ENCODE data around the gene ASB15.

The ASB15 gene

DNA sequence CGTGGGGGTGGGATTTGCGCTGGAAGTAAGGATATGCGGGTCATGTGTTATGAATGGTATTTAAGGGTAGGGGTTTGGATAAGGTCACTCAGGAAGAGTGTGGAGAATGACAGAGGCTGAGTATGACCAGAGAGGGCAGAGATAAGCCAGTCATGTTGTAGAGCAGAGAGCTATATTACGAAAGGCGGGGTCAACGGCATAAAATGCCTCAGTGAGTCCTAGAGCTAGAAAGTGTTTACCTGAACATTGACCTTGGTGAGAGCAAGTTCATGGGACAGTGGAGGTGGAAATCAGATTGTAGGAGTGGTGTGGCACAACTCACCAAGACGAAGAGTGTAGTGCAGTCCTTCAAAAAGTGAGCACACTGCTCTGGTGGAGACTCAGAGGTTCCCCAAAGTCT is 67.9 kb downstream of the ASB15 start:
- no peak for DNase-seq

- no peak for DNase-seq
Measured at GRCh38 chr7:123673137-123673732, 71.6 kb downstream of the ASB15 start.

- DNase-seq = no peak
Measured at GRCh38 chr7:123673752-123674398, 72.3 kb downstream of the ASB15 start.

DNA sequence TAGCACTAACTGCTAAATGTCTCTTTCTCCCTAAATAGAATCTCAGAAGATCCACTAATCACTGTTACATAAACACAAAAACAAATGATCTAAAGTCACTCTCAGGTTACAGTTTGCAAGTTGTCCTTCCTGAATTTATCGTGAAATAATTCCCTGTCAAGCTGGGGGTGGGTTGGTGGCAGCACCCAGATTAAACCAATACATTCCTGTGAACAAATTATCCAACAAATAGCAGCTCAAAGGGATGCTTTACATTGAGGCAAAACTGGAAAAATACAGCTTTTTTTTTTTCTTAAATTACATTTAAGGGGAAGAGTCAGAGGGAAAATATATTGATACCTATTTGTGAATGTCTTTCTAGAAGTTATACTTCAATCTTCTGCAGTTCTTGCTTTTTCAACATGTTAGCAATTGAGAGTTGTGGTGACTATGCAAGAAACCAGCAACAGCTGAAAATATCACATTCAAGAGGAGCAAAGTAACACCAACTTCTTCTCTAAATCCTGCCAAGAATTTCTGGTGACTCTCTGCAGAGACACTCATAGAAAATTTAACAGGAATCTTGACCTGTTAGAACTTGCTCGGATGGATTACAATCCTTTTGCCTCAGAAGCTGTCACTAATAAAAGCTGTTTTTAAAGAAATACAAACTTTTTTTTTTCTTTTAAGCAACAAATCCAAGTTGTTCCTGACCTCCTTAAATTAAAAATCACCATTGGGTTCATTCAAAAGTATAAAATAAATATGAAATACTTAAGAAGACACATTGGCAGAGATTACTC is 73.0 kb downstream of the ASB15 start:
- no peak for DNase-seq

DNA sequence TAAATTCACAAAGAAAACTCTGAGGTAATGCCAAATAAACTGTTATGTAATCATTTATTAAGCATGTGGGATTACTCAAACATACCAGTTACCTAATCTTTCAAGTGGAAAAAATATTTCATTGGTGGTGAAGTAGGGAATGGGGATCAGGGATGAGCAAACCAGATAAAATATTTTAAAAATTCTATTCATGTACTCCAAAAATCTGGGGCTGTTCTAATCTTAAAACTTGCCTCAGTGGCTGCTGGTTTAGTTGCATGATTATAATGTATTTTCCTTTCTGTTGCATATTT is 73.5 kb downstream of the ASB15 start:
- no peak for DNase-seq

GRCh38 chr7:123677061-123677715 is 75.6 kb downstream of the ASB15 start:
- no peak for DNase-seq

- no peak for DNase-seq
Measured at GRCh38 chr7:123679614-123680013, 78.0 kb downstream of the ASB15 start.

GRCh38 chr7:123680580-123680979 is 79.0 kb downstream of the ASB15 start:
- DNase-seq = no peak

DNA sequence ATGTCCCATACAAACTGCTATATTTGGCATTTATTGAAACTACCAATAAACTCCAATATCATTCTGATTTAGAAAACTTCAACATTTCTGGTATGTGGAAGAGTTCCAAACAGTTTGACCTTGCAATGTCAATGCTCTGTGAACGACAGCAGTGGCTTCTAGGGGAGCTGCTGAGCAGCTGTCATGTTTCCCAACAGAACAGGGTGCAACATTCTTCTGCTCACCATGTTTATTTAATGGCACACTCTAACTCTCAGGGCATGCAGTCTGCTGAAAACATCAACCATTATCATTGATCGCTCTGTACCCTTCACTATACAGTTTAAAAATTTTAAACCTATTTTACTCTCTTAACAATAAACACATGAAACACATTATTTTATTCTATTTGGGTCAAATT is 79.9 kb downstream of the ASB15 start:
- no peak for DNase-seq

- peak; percentile 47 for DNase-seq
Measured at GRCh38 chr7:123682690-123683089, 81.1 kb downstream of the ASB15 start.

GRCh38 chr7:123687161-123687560 is 85.5 kb downstream of the ASB15 start:
- no peak for DNase-seq

GRCh38 chr7:123687727-123688126 is 86.1 kb downstream of the ASB15 start:
- no peak for DNase-seq

Measured in activated CD4-positive, alpha-beta T cell treated with anti-CD3 and anti-CD28 coated beads, Interleukin-2, Interleukin-6, amounts not matched to agents 100 ng/mL and 50 ng/mL, durations not matched to agents 16 hours and 8 hours (primary cell).